ENCODE measurements around the gene PLXND1.

Gene PLXND1

DNA sequence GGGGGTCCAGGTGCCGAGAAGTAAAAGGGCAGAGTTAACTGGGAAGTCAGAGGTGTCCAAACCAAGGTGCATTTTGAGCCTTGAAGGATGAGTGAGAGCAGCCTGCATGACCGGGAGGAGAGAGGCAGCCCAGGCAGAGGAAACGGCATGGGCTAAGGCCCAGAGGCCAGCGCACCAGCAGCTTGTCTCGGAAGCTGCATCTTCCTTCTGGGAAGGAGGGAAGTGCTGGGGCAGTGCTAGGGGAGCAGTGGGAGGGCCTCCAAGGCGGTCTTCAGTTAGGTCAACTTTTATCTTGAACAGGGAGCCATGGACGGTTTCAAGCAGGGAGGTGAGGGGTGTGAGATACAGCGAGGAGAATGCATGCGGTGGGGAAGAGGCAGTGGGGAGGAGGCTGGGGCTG, 62.5 kb downstream of the PLXND1 start:
- DNase-seq = no peak

DNA sequence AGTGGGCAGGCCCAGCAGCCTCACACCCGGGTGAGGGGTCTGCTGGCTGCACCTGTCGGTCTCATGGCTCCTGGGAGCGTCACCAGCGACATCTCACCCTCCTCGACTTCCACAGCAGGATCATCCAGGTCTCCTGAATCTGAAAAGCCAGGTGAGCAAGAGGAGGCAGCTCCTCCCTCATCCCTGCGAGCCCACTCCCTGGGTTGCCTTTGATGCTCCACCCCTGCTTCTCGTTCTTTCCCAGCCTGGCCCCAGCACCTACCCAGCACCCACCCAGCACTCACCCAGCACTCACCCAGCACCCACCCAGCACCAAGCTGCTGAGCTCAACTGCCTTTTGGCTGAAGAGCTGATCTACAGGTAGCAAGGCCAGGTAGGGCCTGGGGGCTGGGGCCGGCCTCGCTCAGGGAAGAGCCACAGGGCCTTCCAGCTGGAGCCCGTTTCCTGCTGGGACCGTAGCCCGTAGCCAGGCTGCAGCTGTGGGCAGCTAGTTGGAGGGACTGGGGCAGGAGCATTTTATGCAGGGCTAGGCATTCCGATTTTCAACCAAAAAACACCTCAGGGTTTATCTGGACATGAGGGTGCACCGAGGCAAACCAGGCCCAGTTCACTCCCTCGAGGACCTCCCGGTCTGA, 63.2 kb downstream of the PLXND1 start, which contains the start of gene H1-8:
Gene H1-8, plus strand, starts transcription at position 20 of the 635 bp plus-strand sequence. Its CDS starts 44 bp downstream, at position 64.
- DNase-seq = no peak

DNA sequence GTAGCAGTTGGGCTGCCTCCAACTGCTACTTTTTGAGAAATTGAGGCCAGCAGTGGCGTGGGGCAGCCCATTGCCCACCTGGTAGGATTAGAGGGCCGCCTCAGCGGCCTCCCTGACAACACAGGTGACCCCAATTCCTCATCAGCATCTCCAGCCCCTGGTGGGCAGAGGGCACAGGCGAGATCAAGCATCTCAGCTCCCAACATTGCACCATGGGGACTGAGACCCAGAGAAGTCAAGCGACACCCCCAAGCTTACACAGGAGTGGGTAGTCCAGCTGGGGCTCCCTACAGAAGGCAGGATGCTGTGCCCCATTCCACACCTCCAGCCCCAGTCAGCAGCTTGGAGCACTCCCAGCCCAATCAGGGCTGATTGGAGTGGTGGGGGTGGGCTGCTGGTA, 63.7 kb downstream of the PLXND1 start:
- DNase-seq = no peak

DNA sequence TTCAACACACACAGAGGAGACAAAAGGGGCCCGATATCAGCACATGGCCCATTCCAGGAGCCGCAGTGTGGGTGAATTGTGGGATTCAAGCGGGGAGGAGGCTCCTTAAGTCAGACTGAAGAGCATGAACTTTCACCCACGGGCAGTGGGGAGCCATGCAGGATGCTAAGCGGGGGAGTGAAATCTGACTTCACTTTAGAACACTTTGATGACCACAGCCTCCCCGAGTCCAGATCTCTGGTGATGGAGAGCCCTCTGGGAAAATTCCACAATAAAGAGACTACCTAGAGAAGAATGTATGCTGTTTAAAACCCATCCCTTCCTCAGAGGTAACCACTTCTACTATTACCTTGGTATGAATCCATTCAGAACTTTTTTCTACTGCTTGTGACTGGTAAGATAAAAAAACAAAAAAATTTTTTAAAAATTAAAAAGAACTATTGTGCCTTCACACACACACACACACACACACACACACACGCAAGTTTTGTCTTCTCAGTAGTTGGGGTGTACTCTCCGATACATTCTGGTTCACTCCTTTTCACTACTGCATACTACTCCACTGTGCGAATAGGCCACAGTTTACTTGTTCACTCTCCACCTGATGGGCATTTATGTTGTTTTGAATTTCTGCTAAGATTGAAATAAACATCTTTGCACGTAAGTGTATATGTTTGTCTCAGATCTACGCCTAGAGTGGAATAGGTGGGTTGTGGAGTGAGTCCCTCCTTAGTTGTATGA, 65.5 kb downstream of the PLXND1 start:
- DNase-seq = no peak

DNA sequence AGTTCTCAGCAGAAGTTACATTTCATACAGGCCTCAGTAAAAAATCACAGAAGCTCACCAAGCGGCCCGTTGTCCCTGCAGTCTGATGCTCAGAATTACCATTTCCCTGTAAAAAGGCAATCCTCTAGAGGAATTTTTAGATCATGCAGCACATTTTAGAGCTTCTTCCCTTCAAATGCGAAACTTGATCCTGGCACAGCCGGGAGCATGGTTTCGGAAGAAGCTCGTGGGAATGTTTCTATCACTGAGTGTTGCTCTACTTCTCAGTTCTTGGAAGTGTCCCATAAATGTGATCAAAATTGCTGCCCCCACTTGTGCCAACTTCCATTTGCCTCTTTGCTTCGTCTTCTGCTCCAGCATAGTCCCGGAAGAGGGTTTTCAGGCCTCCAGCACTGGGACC, 67.3 kb downstream of the PLXND1 start:
- no peak for DNase-seq

DNA sequence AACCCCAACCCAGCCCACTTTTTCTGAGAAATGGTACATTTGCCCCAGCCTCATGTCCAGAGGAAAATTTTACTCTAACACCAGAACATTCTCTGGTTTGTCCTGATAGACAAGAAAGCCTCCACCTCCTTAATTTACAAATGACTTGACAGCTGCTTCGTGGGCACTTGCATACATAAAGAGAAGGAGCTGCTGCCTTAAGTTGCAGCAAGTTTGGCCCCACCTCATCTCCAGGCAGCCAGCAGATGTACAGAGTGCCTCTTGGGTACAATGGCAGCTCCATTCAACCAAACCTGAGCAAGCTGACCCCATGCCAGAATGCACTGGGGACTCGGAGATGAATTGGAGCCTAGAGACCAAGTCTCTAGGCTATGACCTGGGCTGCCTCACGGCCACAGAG, 69.7 kb downstream of the PLXND1 start:
- DNase-seq = no peak

DNA sequence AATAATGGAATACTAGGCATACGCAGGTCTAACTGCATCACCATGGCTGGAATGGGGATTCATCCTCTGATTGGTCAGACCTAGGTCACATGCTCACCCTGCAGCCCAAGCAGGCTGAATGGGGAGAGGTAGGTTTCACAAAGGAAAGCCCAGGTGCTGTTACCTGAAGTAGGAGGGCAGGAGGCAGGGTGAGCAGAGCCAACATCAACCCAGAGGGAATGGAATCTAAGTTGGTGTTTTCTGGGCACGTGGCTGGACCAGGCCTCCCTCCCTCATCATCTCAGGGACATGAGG, 70.2 kb downstream of the PLXND1 start:
- DNase-seq = no peak

DNA sequence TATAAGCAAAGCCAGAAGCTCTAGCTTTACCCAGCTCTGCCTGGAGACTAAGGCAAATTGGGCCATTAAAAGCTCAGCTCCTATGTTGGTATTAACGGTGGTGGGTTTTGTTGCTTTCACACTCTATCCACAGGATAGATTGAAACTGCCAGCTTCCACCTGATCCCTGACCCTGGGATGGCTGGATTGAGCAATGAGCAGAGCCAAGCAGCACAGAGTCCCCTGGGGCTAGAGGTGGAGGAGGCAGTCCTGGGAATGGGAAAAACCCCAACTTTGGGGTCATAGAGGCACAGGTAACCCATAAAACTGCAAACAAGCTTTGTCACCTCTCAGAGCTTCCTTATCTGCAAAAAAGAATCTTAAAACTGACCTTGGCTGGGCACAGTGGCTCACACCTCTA, 71.4 kb downstream of the PLXND1 start:
- DNase-seq = no peak

DNA sequence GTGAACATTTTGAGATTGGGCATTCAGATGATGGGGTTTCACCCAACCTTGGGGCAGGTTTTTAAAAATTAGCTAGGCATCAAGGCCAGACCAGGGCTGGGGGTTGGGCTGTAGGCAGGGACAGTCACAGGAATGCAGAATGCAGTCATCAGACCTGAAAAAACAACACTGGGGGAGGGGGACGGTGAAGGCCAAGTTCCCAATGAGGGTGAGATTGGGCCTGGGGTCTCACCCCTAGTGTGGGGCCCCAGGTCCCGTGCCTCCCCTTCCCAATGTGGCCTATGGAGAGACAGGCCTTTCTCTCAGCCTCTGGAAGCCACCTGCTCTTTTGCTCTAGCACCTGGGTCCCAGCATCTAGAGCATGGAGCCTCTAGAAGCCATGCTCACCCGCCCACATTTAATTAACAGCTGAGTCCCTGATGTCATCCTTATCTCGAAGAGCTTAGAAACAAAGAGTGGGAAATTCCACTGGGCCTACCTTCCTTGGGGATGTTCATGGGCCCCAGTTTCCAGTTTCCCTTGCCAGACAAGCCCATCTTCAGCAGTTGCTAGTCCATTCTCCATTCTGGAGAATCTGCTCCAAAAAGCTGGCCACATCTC, 71.9 kb downstream of the PLXND1 start:
- DNase-seq = no peak

DNA sequence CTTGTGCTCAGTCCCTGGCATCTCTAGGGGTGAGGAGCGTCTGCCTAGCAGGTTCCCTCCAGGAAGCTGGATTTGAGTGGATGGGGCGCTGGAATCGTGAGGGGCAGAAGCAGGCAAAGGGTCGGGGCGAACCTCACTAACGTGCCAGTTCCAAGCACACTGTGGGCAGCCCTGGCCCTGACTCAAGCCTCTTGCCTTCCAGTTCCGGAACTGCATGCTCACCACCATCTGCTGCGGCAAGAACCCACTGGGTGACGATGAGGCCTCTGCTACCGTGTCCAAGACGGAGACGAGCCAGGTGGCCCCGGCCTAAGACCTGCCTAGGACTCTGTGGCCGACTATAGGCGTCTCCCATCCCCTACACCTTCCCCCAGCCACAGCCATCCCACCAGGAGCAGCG, 73.1 kb downstream of the PLXND1 start:
- DNase-seq = no peak

DNA sequence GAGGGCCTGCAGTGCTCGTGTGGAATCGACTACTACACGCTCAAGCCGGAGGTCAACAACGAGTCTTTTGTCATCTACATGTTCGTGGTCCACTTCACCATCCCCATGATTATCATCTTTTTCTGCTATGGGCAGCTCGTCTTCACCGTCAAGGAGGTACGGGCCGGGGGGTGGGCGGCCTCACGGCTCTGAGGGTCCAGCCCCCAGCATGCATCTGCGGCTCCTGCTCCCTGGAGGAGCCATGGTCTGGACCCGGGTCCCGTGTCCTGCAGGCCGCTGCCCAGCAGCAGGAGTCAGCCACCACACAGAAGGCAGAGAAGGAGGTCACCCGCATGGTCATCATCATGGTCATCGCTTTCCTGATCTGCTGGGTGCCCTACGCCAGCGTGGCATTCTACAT, 74.2 kb downstream of the PLXND1 start:
- no peak for DNase-seq

DNA sequence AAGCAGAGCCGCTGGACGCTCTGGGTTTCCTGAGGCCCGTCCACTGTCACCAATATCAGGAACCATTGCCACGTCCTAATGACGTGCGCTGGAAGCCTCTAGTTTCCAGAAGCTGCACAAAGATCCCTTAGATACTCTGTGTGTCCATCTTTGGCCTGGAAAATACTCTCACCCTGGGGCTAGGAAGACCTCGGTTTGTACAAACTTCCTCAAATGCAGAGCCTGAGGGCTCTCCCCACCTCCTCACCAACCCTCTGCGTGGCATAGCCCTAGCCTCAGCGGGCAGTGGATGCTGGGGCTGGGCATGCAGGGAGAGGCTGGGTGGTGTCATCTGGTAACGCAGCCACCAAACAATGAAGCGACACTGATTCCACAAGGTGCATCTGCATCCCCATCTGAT, 74.8 kb downstream of the PLXND1 start:
- no peak for DNase-seq

DNA sequence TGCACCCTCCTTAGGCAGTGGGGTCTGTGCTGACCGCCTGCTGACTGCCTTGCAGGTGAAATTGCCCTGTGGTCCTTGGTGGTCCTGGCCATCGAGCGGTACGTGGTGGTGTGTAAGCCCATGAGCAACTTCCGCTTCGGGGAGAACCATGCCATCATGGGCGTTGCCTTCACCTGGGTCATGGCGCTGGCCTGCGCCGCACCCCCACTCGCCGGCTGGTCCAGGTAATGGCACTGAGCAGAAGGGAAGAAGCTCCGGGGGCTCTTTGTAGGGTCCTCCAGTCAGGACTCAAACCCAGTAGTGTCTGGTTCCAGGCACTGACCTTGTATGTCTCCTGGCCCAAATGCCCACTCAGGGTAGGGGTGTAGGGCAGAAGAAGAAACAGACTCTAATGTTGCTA, 75.7 kb downstream of the PLXND1 start:
- no peak for DNase-seq

DNA sequence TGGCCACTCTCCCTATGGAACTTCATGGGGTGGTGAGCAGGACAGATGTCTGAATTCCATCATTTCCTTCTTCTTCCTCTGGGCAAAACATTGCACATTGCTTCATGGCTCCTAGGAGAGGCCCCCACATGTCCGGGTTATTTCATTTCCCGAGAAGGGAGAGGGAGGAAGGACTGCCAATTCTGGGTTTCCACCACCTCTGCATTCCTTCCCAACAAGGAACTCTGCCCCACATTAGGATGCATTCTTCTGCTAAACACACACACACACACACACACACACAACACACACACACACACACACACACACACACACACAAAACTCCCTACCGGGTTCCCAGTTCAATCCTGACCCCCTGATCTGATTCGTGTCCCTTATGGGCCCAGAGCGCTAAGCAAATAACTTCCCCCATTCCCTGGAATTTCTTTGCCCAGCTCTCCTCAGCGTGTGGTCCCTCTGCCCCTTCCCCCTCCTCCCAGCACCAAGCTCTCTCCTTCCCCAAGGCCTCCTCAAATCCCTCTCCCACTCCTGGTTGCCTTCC, 76.2 kb downstream of the PLXND1 start:
- DNase-seq = no peak

DNA sequence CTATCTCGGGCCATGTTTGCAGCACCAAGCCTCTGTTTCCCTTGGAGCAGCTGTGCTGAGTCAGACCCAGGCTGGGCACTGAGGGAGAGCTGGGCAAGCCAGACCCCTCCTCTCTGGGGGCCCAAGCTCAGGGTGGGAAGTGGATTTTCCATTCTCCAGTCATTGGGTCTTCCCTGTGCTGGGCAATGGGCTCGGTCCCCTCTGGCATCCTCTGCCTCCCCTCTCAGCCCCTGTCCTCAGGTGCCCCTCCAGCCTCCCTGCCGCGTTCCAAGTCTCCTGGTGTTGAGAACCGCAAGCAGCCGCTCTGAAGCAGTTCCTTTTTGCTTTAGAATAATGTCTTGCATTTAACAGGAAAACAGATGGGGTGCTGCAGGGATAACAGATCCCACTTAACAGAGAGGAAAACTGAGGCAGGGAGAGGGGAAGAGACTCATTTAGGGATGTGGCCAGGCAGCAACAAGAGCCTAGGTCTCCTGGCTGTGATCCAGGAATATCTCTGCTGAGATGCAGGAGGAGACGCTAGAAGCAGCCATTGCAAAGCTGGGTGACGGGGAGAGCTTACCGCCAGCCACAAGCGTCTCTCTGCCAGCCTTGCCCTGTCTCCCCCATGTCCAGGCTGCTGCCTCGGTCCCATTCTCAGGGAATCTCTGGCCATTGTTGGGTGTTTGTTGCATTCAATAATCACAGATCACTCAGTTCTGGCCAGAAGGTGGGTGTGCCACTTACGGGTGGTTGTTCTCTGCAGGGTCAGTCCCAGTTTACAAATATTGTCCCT, 76.9 kb downstream of the PLXND1 start:
- no peak for DNase-seq

DNA sequence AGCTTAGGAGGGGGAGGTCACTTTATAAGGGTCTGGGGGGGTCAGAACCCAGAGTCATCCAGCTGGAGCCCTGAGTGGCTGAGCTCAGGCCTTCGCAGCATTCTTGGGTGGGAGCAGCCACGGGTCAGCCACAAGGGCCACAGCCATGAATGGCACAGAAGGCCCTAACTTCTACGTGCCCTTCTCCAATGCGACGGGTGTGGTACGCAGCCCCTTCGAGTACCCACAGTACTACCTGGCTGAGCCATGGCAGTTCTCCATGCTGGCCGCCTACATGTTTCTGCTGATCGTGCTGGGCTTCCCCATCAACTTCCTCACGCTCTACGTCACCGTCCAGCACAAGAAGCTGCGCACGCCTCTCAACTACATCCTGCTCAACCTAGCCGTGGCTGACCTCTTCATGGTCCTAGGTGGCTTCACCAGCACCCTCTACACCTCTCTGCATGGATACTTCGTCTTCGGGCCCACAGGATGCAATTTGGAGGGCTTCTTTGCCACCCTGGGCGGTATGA, 77.8 kb downstream of the PLXND1 start, which contains the start of gene RHO:
Gene RHO, plus strand, starts transcription at position 51 of the 512 bp plus-strand sequence. Its CDS starts 95 bp downstream, at position 146.
- DNase-seq = no peak

DNA sequence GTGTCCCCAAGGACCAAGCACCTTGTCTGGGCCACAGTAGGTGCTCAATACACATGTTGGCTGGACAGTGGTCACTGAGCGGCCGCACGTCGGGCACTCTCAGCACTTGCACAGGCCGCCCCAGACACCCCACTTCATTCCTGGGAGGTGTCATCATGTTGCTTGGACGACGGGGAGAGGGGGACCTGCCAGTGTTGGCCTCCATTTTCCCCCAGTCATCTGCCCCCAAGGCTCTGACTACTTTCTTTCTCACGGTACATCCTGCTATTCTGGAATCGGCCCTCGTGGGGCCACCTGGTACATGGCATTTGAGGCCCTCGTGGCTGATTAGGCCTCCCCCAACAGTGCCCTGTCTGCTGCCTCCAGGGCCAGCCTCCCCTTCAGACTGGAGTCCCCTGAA, 79.2 kb downstream of the PLXND1 start:
- no peak for DNase-seq

DNA sequence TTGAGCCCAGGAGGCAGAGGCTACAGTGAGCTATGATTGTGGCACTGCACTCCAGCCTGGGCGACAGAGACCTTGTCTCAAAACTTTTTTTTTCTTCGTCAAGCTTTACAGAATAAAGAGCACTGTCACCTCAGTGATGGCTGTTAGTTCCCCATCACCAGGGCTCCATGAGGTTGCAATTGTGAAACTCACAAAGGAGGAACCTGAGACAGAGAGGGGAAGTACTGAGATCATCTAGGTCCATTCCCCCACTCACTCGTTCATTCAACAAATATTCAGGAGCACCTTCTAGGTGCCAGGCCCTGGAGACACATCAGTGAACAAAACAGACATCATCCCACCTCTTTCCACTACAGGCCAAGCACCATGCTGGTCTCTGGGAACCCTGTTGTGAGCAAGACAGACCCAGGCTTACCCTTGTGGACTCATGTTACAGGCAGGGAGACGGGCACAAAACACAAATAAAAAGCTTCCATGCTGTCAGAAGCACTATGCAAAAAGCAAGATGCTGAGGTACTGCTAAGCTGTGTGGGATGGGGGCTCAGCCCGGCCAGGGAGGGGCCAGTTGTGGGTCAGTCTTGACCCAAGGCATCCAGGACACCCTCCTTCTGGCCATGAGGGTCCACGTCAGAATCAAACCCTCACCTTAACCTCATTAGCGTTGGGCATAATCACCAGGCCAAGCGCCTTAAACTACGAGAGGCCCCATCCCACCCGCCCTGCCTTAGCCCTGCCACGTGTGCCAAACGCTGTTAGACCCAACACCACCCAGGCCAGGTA, 80.2 kb downstream of the PLXND1 start:
- no peak for DNase-seq

DNA sequence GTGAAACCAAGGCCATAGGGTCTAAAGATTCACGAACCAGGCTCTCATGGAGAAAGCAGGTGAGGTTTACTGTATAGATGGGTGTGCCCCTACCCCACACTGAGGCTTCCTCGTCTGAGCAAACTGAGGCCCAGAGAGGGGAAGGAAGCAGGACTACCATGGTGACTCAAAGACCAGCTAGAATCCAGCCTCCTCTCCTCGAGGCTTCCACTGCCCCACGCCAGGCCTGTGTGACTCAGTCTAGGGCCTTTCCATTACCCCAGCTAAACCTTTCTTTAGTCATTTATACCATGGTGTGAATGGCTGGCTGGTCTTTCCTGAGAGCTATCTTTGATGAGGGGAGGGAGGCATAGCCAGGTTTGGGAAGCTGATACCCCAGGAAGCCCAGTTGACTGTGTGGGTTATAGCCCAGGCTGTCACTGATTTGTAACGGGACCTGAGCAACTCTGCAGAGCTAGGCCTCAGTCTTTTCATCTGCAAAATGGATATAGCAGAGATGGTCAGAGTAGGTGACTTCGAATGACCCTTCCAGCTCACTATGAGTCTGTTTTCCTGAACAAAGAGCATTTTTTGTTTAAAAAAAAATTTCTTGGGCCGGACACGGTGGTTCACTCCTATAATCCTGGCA, 81.0 kb downstream of the PLXND1 start:
- no peak for DNase-seq

DNA sequence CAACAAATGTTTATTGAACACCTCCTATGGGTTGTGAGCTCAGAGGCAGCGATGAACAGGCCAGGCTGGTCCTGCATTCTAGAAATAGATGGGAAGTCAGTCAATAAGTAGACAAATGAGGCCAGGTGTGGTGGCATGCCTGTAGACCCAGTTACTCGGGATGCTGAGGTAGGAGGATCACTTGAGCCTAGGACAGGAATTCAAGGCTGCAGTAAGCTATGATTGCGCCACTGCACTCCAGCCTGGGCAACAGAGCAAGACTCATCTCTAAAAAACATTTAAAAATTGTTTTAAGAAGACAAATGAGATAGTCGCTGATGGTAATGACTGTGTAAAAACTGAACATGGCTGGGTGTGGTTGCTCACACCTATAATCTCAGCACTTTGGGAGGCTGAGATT, 82.4 kb downstream of the PLXND1 start:
- no peak for DNase-seq

DNA sequence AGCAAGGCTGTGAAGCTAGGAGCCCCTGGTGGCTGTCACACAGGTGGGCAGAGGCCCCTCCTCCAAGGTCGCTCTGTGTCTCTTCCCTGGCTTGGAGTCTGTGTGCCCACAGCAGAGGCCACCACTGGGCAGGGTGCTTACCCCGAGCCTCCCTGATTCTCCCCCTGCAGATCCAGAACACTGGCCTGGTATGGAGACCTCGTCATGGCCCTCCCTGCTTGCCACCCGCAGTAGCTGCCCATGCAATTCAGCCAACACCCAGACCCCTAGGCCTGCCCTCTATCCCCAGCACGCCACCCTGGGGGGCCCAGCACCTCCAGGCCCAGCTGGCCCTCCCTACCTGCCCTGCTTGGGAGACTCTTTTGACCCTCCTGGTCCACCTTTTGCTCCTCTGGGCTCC, 83.5 kb downstream of the PLXND1 start:
- no peak for DNase-seq

DNA sequence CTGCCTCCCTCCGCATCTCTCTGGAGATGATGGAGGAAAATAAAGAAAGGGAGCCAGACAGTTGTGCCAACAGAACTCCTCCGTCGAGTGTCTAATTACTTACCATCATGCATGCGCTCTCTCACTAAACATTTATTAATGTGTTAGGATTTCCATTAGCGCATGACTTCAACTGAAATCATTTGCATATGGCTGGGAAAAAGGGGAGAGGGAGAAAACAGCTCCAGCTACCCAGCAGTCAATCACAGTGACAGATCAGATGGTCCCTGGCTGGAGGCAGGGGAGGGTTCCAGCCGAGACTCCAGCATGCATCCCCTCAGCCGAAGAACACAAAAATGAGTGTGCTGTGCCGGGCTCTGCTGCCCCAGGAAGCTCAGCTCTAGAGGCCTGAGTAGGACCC, 84.9 kb downstream of the PLXND1 start:
- DNase-seq = no peak
